Stimulated activated CD4-positive, alpha-beta T cell treated with anti-CD3 and anti-CD28 coated beads, Interleukin-4, amount 100 ng/mL, for 24 hours (primary cell): Measurements from ENCODE around the gene PCED1A.
"Not testable (repeated sequence)": the region's sequence is repeated elsewhere in the genome, so short reads cannot be mapped to it uniquely, and the experiment has no call there.

Experiments used
- DNase-seq: peaks from one replicate; pipeline ENCODE4 v3.0.0-alpha.2; 2020

PCED1A gene

GRCh38 chr20:2825761-2826160 is 14.7 kb downstream of the PCED1A start:
- no peak for DNase-seq

- no peak for DNase-seq
These were observed 18.4 kb downstream of the PCED1A start for GRCh38 chr20:2822073-2822472.

- no peak for DNase-seq
These were observed 19.3 kb downstream of the PCED1A start for GRCh38 chr20:2820896-2821869.

DNA sequence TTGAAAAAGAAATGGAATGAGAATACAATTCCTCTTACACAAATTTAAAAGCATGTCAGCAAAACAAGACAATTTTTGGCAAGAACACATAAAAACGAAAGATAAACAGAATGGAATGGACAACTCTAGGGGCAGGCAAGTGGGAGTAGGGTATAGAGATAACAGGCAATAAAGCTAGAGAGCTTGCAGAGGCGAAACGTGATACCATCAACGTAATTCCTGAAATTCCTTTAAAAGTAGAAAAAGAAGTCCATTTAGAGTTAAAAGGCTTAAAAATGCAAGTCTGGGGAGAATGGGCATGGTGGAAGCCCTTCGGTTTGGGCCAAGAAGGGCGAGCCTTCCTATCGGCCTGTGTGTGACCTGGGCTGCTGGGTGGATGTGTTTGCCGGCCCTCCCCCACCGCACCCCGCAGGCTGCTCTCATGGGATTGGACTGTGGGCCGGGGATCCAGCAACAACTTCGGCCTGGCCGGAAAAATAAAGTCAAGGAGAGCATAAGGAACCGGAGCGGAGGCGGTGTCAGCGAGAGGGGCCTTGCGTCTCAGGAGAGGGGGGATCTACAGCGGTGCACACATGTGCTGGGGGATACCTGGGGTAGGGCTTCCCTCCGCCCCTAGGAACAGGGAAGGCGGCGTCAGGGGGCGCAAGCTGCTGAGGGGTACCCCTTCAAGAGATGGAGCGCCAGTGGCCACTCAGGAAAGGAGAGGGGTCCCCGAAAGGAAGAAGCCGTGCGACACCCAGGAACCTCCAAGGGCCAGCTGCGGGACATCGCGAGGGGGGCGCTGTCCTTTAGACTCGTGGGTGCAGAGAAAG is 20.2 kb downstream of the PCED1A start:
- no peak for DNase-seq

- DNase-seq = no peak
These were observed 22.4 kb downstream of the PCED1A start for GRCh38 chr20:2817891-2818595.

DNA sequence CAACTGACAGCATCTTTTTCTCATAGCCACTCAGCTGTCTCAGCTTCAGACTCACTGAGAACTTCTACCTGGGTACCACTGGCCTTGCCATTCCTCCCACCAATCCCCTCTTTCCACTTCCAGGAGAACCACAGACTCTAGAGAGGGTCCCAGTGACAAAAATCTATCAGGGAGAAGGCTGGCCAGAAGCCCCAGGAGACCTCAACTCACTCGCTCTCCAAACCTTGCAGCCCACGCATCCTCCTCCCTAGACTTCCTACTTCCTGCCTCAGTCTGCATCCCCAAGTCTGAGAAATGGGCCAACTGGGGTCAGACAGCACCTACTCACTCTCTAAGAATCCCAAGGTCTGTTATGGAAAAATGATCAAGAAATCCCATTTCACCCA is 23.1 kb downstream of the PCED1A start:
- no peak for DNase-seq

GRCh38 chr20:2816583-2817340 is 23.7 kb downstream of the PCED1A start:
- no peak for DNase-seq

DNA sequence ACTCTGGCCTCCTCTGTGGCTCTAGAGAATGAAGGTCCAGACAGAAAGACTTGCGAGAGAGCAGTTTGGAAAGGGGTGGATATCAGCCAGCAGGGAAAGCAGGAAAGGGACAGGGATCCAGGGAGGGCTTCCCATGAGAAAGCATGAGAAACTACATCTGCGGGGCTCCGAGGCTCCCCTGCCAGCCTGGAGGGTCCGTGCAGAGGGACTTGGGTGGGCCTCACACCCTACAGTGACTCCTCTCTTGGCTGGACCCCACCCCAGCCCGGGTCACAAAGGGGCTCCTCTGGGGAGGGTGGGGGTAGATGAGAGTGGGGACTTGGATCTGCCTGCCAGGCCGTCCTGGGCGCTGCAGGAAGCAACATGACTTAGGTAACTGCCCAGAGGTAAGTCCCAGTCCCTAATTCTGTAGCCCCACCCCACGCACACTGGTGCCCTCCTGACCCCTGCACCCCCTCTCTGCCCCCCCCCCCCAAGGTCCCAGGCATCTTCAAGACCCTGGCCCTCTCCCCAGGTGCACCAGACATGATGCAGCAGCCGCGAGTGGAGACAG is 24.3 kb downstream of the PCED1A start, which contains the start of gene TMEM239:
TMEM239 (plus strand) TSS at position 335 of the 553 bp plus-strand sequence; CDS start at position 526, 191 bp downstream.
- DNase-seq = no peak

- DNase-seq = no peak
These were observed 25.1 kb downstream of the PCED1A start for GRCh38 chr20:2815242-2815900.

DNA sequence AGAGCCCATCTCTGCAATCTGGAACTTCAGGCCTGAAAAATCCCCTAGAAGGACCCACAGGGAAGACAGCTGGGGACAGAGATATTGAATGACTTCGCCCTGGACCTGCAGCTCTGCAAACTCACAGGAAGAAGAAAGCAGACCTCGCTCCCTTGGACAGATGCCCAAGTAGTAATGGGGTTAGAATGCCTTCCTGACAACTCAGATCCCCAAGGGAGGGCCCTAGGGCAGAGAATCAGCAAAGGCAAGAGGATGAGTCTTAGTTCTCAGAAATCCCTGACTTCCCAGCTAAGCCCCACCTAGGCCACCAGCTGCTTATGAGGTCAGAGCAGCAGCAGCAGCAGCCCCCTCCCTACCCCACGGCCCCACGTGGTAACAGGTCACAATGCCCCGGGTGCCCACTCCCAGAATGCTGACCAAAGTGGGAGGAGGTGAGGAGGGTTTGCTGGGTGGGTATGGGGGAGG is 25.8 kb downstream of the PCED1A start, which contains the start of gene C20orf141:
C20orf141 (plus strand) TSS at position 401 of the 465 bp plus-strand sequence. CDS start 198 bp downstream, outside the sequence.
- DNase-seq = no peak

DNA sequence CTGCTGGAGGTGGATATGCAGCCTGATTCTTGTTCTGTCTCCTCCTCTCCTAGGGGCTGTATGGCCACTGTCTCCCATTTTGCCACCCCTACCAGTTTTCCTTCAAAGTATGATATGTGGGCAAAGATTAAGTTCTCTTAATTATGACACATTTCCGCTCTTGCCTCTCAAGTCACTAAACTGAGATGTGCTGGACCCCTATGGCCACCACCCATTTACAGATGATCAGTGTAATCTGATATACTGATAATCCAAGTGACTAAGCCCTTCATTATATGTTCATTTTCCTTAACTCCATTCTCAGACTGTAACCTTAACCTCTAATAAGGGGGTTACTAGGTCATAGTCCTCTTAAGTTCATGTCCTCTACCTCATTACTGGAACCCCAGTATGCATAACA is 26.4 kb downstream of the PCED1A start:
- DNase-seq = no peak

DNA sequence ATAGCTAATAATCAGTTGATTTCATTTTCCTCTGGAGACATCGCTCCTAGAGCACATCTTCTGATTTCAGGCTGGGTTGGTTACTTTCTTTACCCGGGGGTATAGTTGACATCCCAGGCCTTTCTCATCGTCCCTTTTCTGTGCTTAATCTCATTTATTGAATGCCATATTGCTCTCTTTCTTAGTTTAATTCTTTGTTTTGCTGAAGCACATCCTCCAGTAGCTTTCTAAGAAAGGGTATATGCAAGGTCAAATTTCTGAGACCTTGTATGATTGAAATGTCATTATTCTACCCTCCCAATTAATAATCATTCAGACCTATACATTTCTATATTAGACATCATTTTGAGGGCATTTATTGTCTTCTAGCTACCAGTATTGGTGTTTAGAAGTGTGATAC is 28.3 kb downstream of the PCED1A start:
- DNase-seq = no peak

DNA sequence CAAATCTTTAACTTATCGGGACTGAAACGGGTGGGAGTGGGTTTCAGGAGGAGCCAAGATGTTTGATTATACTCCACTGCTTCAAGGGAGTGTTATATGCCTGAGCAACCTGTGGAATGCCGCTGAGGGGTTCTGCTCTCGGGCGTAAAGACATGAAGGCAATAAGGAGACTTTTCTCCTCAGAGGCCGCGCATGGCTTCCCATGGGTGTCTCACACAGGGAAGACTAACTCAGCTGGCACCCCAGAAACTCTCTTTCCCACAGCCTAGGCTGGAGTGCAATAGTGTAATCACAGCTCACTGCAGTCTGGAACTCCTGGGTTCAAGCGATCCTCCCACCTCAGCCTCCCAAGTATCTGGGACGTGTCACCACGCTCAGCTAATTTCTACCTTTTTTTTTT is 30.8 kb downstream of the PCED1A start:
- DNase-seq = no peak

- not testable (repeated sequence) for DNase-seq
These were observed 32.5 kb downstream of the PCED1A start for GRCh38 chr20:2807929-2808328.

DNA sequence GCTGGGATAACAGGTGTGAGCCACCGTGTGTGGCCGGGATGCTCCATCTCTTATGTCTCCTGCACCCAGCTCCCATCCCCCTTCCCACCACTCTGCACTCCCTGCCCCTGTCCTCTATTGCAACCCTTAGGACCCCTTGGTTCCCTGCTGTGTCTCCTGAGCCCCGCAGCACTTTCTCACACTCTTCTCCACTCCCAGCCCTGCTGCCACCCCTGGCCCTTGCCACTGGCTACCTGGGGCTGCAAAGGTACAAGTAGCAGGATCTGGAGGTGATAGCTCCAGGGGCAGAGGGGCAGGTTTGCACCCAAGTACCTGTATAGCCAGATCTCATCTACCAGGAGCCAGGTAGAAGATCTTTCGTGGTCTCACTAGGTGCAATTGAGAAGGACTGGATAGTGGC is 33.4 kb downstream of the PCED1A start:
- DNase-seq = no peak

DNA sequence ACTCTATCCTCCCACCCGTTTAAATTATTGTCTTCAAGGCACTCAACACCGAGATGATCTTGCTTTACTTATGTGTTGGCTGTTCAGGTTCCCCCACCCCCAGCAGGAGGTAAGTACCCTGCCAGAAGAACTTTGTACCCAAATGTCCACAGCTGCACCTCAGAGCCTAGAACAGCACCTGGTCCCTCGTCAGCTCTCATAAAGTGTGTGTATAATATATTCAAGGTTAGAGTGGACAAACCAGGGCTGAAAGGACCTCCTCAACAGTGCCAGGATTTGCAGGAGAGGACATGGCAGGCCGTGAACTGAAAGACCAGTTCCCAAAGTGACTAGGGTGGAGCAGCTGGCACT is 34.1 kb downstream of the PCED1A start:
- no peak for DNase-seq

DNA sequence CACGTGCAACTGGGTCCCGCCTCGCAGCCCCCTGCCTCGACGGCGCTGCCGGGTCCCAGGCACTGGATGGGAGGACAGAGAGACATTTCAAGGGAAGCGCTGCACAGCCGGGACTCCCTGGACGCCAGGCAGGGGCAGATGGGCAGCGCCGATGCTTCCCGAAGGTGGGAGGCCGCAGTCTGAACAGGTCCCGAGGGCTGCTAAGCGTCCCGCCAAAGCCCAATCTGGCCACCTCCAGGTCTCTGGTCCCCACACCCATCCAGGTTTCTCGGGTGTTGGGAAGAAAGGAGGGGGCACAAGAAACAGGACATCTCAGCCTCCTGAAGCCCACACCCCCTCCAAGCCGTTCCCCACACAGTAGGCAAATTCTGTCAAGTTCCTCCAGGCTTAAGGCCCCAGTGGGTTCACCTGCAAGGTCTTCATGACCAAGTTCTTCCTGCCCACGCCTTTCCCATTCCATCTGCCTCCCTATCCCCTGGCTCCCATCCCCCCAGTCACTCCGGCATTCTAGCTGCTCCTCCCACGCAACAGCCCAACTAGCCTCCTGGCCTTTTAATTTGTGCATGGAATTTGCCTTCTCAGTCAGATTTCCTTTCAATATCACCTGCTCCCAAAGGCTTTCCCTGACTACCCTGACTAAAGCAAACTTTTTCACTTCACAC is 34.6 kb downstream of the PCED1A start:
- no peak for DNase-seq

GRCh38 chr20:2804852-2805688 is 35.4 kb downstream of the PCED1A start:
- DNase-seq = no peak

DNA sequence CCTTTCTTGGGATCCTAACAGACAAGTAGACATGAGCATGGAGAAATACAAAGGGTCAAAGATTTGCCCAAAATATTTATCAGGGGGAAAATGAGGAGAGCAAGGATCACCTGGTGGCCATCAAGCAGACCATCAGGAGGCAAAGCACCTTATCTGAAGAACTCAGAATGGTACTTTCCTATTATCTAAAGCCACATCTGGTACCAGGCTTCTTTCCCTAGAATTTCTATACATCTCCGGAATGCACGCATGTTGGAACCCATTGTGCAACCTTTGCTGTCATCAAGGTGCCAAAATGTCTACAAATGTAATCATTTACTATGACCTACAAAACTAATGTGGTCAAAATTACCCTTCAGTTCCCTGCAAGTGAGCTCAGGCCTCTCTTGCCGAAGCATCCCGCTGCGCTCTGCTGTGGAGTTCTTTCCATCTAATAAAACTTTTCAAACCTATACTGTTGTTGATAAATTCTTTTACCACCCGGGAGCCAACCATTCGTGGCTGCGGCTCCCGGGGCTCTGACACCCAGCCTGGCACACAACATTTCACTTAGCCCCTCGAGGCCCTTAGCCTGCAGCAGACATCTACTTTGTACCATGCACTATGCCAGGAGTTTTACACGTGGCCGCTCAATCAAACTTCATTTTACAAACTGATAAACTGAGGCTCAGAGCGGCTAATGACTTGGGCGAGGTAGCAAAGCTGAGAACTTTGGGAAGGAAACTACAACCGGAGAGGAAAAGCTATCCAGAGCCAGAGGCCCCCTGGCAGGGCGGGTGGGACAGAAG is 36.2 kb downstream of the PCED1A start:
- no peak for DNase-seq
